Activated T-helper 17 cell treated with anti-CD3 and anti-CD28 coated beads, Interleukin-2, amount 50 U/mL, for 72 hours (primary cell): ENCODE measurements around the gene CEP112. TPM values are rescaled to one million over a fixed set of nuclear protein-coding genes. Genes with fewer than 3 reads are reported as not detected.
"Not testable (repeated sequence)": the region's sequence is repeated elsewhere in the genome, so short reads cannot be mapped to it uniquely, and the experiment has no call there.

Source experiments
- ATAC-seq: fragments of 150-1000 bp; cut with Tn5 transposase; replicated peaks from 2 replicates; pipeline ENCODE4 v1.10.0; 2021; ENCODE audit warnings: mild to moderate bottlenecking, moderate library complexity
- H3K27ac Mint-ChIP-seq: one replicate; pipeline ENCODE4 v1.8.0; 2022; ENCODE audit warnings: mixed read lengths
- H3K27me3 Mint-ChIP-seq: one replicate; pipeline ENCODE4 v1.8.0; 2022; ENCODE audit warnings: mixed read lengths
- H3K36me3 Mint-ChIP-seq: one replicate; pipeline ENCODE4 v1.8.0; 2022; ENCODE audit warnings: low read depth, mild to moderate bottlenecking, mixed read lengths
- H3K4me1 Mint-ChIP-seq: one replicate; pipeline ENCODE4 v1.8.0; 2022; ENCODE audit warnings: mixed read lengths
- H3K4me3 Mint-ChIP-seq: one replicate; pipeline ENCODE4 v1.8.0; 2022; ENCODE audit warnings: mild to moderate bottlenecking, mixed read lengths
- H3K9me3 Mint-ChIP-seq: one replicate; pipeline ENCODE4 v1.8.0; 2022; ENCODE audit warnings: mixed read lengths
- total RNA-seq, 2 donors: library from RNA; stranded (reverse); gene quantifications; one replicate each; pipeline ENCODE4 v1.2.3, GENCODE V29; 2022

Gene CEP112
- total RNA-seq, 2 donors from 2014 or later, result 3.4 to 8.1 TPM

DNA sequence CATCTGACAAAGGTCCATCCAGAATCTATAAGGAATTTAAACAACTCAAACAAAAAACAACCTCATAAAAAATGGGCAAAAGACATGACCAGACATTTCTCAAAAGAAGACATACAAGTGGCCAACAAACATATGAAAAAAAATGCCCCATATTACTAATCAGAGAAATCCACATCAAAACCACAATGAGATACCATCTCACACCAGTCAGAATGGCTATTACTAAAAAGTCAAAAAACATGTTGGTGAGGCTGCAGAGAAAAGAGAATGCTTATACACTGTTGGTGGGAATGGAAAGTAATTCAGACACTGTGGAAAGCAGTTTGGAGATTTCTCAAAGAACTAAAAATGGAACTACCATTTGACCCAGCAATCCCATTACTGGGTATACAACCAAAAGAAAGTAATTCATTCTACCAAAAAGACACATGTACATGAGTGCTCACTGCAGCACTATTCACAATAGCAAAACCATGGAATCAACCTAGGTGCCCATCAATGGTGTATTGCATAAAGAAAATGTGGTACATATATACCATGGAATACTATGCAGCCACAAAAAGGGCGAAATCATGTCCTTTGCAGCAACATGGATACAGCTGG lies 409.7 kb downstream of the CEP112 start:
- H3K4me3 Mint-ChIP-seq, H3K4me1 Mint-ChIP-seq, H3K9me3 Mint-ChIP-seq, H3K27me3 Mint-ChIP-seq, H3K36me3 Mint-ChIP-seq, H3K27ac Mint-ChIP-seq: not testable (repeated sequence)
- ATAC-seq, result peak; percentile 52

DNA sequence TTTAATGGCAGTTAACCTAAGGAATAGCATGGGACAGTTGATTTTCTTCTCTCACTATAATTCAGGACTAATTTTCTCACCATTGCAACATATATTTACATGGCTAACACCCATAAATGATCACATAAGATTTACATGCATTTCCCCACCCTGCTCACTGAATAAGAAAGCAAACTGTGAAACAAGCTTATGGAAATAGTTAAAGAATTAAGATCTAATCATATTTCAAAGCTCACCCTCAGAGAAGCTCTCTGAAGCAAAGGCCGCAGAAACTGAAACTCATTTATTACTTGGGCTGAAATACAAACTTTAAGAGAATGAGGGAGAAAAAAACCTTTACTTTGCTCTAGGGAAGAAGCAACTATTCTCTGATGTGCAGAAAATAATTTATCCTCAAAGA lies 411.8 kb downstream of the CEP112 start:
- H3K9me3 Mint-ChIP-seq, result peaks cover 3% of the 10 kb centered on the region

DNA sequence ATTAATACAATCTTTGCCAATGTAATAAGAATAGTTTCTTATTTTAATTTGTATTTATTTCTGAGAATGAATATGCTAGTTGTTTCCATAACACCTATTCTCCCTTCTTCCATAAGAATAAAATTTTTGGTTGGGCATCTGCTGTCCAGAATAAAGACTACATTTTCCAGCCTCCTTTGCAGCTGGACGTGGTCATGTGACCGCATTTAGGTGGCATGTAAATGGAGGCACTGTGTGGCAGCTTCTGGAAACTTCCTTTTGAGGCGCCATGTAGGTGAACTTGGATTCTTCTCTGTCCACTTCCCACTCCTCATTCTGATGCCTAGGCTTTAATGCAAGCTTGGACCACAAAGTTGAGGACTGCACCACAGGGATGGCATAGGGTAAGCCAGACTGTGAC lies 415.0 kb downstream of the CEP112 start:
- Mint-ChIP-seq H3K4me3 (no peak overlapping the region), H3K27ac (no peak overlapping the region), H3K27me3 (peaks cover 5% of the 10 kb centered on the region), H3K4me1 (no peaks in the 10 kb centered on the region), H3K9me3 (peaks cover 3% of the 10 kb centered on the region), H3K36me3 (no peaks in the 10 kb centered on the region)
- ATAC-seq, result no peak

More for the DNA sequence above, 411.8 kb downstream of the CEP112 start:
- Mint-ChIP-seq H3K36me3 (no peaks in the 10 kb centered on the region), H3K27me3 (peaks cover 5% of the 10 kb centered on the region), H3K27ac (no peak overlapping the region), H3K4me1 (no peaks in the 10 kb centered on the region), H3K4me3 (no peak overlapping the region)
- no peak for ATAC-seq

DNA sequence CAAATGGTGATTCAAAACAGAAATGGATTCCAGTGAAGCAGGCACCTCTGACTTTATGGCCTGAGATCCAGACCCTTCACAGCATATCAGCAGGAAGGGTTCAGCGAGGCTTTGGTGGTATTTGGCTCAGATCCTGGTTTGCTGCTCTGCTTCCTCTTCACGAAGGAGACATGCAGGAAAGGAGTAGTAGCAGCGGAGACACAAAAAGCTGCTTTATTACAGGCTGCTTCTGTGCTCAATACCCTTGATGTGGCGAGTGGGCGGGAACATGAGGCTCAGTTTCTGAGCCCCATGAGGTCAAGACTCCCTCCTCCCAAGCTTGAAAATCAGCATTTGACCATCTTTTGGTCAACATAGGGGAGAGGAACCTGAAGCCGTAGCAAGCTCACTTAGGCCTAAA lies 417.1 kb downstream of the CEP112 start:
- H3K27me3 Mint-ChIP-seq, result peaks cover 5% of the 10 kb centered on the region
- H3K27ac Mint-ChIP-seq, result no peak overlapping the region
- no peaks in the 10 kb centered on the region for H3K36me3 Mint-ChIP-seq
- no peak overlapping the region for H3K4me3 Mint-ChIP-seq
- no peaks in the 10 kb centered on the region for H3K9me3 Mint-ChIP-seq
- ATAC-seq, result no peak
- no peaks in the 10 kb centered on the region for H3K4me1 Mint-ChIP-seq

DNA sequence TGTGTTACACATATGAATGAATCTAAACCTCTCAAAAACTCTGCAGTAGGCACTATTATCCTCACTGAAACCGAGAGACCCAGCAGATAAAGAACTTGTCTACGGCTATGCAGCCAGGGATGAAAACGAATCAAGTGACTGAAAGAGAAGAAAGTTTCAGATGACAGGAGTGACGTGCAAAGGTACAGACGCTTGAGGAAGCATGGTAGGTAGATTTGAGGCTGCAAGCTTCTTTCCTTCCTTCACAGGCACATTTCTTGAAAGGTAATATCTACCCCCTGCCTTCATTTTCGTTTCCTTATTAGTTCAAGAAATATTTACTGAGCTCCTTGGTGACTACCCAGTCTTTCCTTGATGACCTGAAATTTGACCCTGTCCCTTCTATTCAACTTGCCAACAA lies 418.9 kb downstream of the CEP112 start:
- ATAC-seq, result no peak
- peaks cover 3% of the 10 kb centered on the region for H3K27me3 Mint-ChIP-seq
- H3K9me3 Mint-ChIP-seq, result no peaks in the 10 kb centered on the region
- H3K36me3 Mint-ChIP-seq, result no peaks in the 10 kb centered on the region
- no peak overlapping the region for H3K4me3 Mint-ChIP-seq
- no peak overlapping the region for H3K27ac Mint-ChIP-seq
- no peaks in the 10 kb centered on the region for H3K4me1 Mint-ChIP-seq

DNA sequence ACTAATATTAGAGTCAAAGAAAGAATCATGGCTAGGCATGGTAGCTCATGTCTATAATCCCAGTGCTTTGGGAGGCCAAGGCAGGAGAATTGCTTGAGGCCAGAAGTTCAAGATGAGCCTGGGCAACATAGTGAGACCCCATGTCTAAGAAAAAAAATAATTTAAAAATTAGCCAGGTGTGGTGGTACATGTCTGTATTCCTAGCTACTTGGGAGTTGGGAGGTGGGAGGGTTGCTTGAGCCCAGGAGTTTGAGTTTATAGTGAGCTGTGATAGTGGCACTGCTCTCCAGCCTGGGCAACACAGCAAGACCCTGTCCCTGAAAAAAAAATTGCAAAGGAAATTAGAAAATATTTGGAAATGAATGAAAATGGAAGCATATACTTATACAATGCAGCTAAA lies 420.2 kb downstream of the CEP112 start:
- ATAC-seq, result no peak
- Mint-ChIP-seq H3K4me1 (no peaks in the 10 kb centered on the region), H3K27me3 (peaks cover 5% of the 10 kb centered on the region), H3K4me3 (no peak overlapping the region), H3K9me3 (no peaks in the 10 kb centered on the region), H3K36me3 (no peaks in the 10 kb centered on the region), H3K27ac (no peak overlapping the region)

DNA sequence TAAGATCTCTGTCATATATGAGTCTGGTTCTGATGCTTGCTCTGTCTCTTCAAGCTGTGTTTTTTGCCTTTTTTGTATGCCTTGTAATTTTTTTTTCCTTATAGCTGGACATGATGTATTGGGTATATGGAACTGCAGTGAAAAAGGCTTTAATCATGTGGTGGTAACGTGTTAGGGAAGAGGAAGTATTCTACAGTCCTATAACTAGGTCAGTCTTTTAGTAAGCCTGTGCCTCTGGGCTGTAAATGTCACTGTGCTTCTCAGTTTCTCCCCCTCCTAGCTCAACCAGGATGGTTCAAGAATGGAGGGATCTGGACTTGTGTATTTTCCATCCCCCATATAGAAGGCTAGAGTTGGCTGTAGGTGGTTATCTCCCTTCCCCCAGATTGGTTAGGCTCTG lies 428.1 kb downstream of the CEP112 start:
- no peaks in the 10 kb centered on the region for H3K36me3 Mint-ChIP-seq
- H3K27me3 Mint-ChIP-seq, result peaks cover 12% of the 10 kb centered on the region
- no peak overlapping the region for H3K27ac Mint-ChIP-seq
- no peaks in the 10 kb centered on the region for H3K9me3 Mint-ChIP-seq
- ATAC-seq, result no peak
- no peak overlapping the region for H3K4me3 Mint-ChIP-seq
- H3K4me1 Mint-ChIP-seq, result no peaks in the 10 kb centered on the region

DNA sequence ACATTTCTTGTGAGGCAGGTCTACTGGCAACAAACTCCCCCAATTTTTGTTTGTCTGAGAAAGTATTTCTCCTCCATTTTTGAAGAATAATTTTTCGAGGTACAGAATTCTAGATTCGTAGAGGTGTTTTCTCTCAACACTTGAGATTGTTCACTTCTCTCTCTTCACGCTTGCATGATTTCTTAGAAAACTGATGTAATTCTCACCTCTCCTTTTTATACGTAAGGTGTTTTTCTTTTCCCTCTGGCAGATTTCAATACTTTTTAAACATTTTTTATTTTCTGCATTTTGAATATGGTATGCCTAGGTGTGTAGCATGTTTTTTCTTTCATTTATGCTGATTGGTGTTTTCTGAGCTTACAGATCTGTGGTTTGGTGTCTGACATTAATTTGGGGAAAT lies 429.0 kb downstream of the CEP112 start:
- H3K4me3 Mint-ChIP-seq, result no peak overlapping the region
- no peaks in the 10 kb centered on the region for H3K4me1 Mint-ChIP-seq

DNA sequence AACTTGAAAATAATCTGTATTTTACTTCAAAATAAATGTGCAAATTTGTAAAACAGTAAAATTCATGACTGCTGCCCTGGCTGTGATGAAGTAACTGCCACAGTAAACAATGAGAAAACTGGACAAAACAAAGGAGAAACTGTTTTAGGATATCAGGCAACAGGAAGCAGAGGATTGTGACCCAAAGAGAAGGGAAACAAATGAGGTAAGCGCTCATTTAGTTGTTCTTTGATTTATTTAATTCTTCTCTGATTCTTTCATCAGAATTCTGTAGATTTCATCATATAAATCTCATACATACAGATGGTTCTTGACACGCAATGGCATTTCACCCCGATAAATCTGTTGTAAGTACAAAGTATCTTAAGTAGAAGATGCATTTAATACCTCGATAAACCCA lies 432.4 kb downstream of the CEP112 start:
- Mint-ChIP-seq H3K27ac (no peak overlapping the region), H3K27me3 (peaks cover 1% of the 10 kb centered on the region), H3K36me3 (no peaks in the 10 kb centered on the region), H3K9me3 (peaks cover 5% of the 10 kb centered on the region), H3K4me1 (no peaks in the 10 kb centered on the region), H3K4me3 (no peak overlapping the region)
- no peak for ATAC-seq

More for the DNA sequence above, 429.0 kb downstream of the CEP112 start:
- no peak overlapping the region for H3K27ac Mint-ChIP-seq
- peaks cover 12% of the 10 kb centered on the region for H3K27me3 Mint-ChIP-seq
- H3K9me3 Mint-ChIP-seq, result no peaks in the 10 kb centered on the region
- no peaks in the 10 kb centered on the region for H3K36me3 Mint-ChIP-seq
- no peak for ATAC-seq

DNA sequence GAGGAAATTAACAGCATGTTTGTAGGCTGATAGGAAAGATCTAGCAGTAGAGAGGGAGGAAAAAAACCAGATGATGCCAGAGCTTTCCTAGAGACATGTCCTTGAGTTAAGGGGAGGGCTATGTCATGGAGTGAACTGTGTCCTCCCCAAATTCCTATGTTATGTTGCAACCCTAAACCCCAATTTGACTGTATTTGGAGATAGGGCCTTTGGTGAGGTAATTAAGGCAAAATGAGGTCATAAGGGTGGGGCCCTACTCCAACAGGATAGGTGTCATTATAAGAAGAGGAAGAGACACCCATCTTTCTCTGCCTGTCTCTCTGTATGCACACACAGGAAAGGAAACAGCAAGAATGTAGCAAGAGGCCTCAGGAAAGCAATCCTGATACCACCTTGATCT lies 435.2 kb downstream of the CEP112 start:
- Mint-ChIP-seq H3K36me3 (no peaks in the 10 kb centered on the region), H3K4me1 (peaks cover 1% of the 10 kb centered on the region), H3K27me3 (no peaks in the 10 kb centered on the region), H3K4me3 (no peak overlapping the region), H3K9me3 (peaks cover 5% of the 10 kb centered on the region), H3K27ac (no peak overlapping the region)
- ATAC-seq, result no peak

DNA sequence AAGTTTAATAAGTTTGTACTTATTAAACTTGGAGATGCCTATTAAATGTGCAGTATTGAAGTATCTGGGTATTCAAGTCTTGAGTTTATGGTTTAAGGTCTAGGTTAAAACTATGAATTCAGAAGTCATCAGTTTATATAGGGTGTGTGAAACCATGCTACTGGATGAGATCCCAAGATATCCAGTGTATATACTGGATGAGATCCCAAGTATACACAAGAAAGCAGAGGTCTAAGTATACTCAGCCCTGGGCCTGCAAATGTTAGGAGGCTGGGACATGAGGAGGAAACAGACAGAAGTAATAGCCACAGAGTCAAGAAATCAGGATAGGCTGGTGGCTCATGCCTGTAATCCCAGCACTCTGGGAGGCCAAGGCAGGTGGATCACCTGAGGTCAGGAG lies 436.1 kb downstream of the CEP112 start:
- Mint-ChIP-seq H3K4me1 (peaks cover 9% of the 10 kb centered on the region), H3K4me3 (no peak overlapping the region), H3K36me3 (no peaks in the 10 kb centered on the region), H3K9me3 (peaks cover 5% of the 10 kb centered on the region), H3K27ac (no peak overlapping the region), H3K27me3 (no peaks in the 10 kb centered on the region)
- no peak for ATAC-seq

DNA sequence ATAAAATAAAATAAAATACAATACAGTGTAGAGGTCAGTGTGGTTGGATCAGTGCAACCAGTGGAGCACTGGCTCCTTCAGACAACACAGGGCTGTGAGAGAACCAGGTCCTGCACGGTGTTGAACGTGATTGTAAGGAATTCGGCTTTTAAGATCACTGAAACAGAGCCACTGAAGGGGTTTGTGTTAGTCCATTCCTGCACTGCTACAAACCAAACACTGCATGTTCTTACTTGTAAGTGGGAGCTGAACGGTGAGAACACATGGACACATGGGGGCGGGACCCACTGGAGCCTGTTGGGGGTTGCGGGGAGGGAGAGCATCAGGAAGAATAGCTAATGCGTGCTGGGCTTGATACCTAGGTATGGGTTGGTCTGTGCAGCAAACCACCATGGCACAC lies 437.3 kb downstream of the CEP112 start:
- no peak overlapping the region for H3K27ac Mint-ChIP-seq
- H3K36me3 Mint-ChIP-seq, result no peaks in the 10 kb centered on the region
- H3K4me1 Mint-ChIP-seq, result peaks cover 16% of the 10 kb centered on the region
- no peak overlapping the region for H3K4me3 Mint-ChIP-seq
- peaks cover 5% of the 10 kb centered on the region for H3K9me3 Mint-ChIP-seq
- ATAC-seq, result no peak
- no peaks in the 10 kb centered on the region for H3K27me3 Mint-ChIP-seq

DNA sequence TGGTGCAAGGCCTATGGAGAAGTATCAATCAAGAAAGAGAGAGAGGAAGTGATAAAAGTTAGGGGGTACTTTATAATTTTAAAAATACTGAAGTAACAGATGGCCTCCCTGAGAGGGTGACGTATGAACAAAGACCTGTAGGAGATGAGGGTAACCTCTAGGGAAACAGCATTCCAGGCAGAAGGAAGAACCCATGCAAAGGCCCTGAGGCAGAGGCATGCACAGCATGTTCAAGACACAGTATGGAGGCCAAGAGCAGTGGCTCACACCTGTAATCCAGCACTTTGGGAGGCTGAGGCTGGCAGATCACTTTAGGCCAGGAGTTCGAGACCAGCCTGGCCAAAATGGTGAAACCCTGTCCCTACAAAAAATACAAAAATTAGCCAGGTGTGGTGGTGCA lies 437.9 kb downstream of the CEP112 start:
- Mint-ChIP-seq H3K36me3 (no peaks in the 10 kb centered on the region), H3K4me1 (peaks cover 16% of the 10 kb centered on the region), H3K27ac (no peak overlapping the region), H3K27me3 (no peaks in the 10 kb centered on the region), H3K9me3 (peaks cover 5% of the 10 kb centered on the region), H3K4me3 (no peak overlapping the region)
- no peak for ATAC-seq

DNA sequence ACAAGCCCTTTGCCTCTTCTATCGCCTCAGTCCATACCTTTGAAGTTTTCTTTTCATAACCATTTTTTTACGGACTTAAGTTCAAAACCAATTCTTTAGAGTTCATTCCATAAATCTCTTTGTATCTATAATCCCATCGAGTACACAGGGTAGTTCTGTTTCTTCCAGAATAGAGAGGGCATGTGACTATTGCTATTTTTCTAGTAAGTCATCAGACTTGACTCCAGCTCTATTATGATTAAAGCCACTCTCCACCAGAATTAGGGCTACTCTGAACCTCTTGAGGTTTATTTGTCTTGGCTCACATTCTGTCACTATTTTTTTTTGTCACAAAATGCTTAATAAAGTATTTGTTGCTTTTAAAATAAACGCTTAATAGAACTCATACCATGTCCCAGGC lies 438.6 kb downstream of the CEP112 start:
- H3K4me1 Mint-ChIP-seq, result peaks cover 16% of the 10 kb centered on the region
- no peak overlapping the region for H3K4me3 Mint-ChIP-seq
- ATAC-seq, result no peak
- peaks cover 5% of the 10 kb centered on the region for H3K9me3 Mint-ChIP-seq
- no peak overlapping the region for H3K27ac Mint-ChIP-seq
- no peaks in the 10 kb centered on the region for H3K27me3 Mint-ChIP-seq
- H3K36me3 Mint-ChIP-seq, result no peaks in the 10 kb centered on the region

DNA sequence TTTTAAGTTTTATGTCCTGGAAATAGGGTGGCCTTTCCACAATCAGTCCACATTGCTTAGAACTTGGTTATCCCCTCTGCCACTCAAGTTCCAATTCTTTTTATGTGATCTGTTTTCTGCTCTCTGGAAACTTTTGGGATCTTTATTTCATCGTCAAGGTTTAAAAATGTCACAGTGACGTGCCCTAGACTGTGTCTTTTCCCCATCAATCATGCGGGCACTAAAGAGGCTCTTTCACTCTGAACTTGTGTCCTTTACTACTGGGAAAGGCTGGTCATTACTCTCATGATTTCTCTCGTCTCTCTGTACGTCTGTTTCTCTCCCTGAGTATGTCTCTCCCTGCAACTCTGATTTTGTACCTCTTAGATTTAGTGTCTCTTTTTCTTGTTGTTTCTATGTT lies 440.7 kb downstream of the CEP112 start:
- Mint-ChIP-seq H3K4me3 (no peak overlapping the region), H3K27ac (peak overlapping the region; percentile 26), H3K9me3 (peaks cover under 1% of the 10 kb centered on the region), H3K27me3 (no peaks in the 10 kb centered on the region), H3K36me3 (no peaks in the 10 kb centered on the region), H3K4me1 (peaks cover 16% of the 10 kb centered on the region)
- no peak for ATAC-seq

DNA sequence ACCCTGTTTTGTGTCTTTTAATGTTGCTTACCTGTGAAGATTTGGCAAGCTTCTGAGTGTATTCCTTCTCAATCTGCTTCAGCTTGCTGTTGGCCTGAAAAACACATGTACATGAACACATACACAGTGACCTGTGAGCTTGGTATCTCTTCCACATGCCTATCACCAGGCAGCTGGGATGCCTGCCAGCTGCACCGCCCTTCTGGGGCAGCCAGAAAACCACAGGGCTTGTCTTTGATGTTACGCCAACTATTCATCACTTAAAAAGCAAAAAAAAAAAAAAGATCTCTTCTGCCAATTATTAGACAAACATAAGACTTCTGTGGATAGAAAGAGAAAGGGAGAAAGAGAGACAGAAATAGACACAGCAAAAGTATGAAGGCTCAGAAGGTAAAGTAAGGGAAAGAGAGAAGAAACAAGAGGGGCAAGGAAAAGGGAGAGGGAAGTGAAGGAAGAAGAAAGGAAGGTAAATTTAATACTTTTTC lies 441.3 kb downstream of the CEP112 start:
- peak; percentile 69 for ATAC-seq
- no peaks in the 10 kb centered on the region for H3K27me3 Mint-ChIP-seq

More for the DNA sequence above, 441.3 kb downstream of the CEP112 start:
- no peaks in the 10 kb centered on the region for H3K9me3 Mint-ChIP-seq
- H3K27ac Mint-ChIP-seq, result peak overlapping the region; percentile 26
- H3K4me1 Mint-ChIP-seq, result peaks cover 16% of the 10 kb centered on the region
- no peaks in the 10 kb centered on the region for H3K36me3 Mint-ChIP-seq
- peak overlapping the region; percentile 19 for H3K4me3 Mint-ChIP-seq
